Medulla oblongata (tissue), 1 donor: ENCODE measurements around the gene C1orf35.

Experiments
- DNase-seq: peaks from one replicate; pipeline ENCODE4 v3.0.0-alpha.2; 2015; ENCODE audit errors: extremely low spot score

C1orf35 gene

GRCh38 chr1:228063251-228064191 lies 39.6 kb downstream of the C1orf35 start:
- no peak for DNase-seq

GRCh38 chr1:228062812-228063211 lies 40.3 kb downstream of the C1orf35 start:
- no peak for DNase-seq

GRCh38 chr1:228062085-228062791 lies 40.9 kb downstream of the C1orf35 start:
- DNase-seq, result no peak

- DNase-seq, result no peak
Measured at GRCh38 chr1:228061411-228062084, 41.6 kb downstream of the C1orf35 start.

- DNase-seq, result no peak
Measured at GRCh38 chr1:228060458-228061190, 42.5 kb downstream of the C1orf35 start.

GRCh38 chr1:228059634-228060457 lies 43.3 kb downstream of the C1orf35 start:
- no peak for DNase-seq

GRCh38 chr1:228058949-228059633 lies 44.0 kb downstream of the C1orf35 start:
- DNase-seq, result no peak

GRCh38 chr1:228058172-228058948 lies 44.8 kb downstream of the C1orf35 start:
- no peak for DNase-seq
